Neutrophil (primary cell): Measurements from ENCODE around the gene FREY1.

Experiments
- H3K27ac ChIP-seq: fragments of 200-600 bp; sonication (generic); 2 replicates; pipeline ENCODE4 v1.5.1; 2016; ENCODE audit warnings: mild to moderate bottlenecking, moderate library complexity
- H3K27me3 ChIP-seq: fragments of 200-600 bp; sonication (generic); 2 replicates; pipeline ENCODE4 v1.6.0; 2016; ENCODE audit warnings: mild to moderate bottlenecking
- H3K36me3 ChIP-seq: fragments of 200-600 bp; sonication (generic); 2 replicates; pipeline ENCODE4 v1.5.1; 2017
- H3K4me1 ChIP-seq, 2 experiments: fragments of 200-600 bp in 1 of 2; sonication (generic) in 1 of 2; 1 replicate in 1 of 2; 2 replicates in 1 of 2; pipeline versions ENCODE4 v1.5.1 to v1.6.1; 2013 to 2016; ENCODE audit warnings: low read depth in 1 of 2, low read length in 1 of 2, mild to moderate bottlenecking in 1 of 2, moderate library complexity in 1 of 2; ENCODE audit not compliant: control insufficient read depth in 1 of 2, insufficient read depth in 1 of 2
- H3K4me3 ChIP-seq, 2 experiments: fragments of 200-600 bp in 1 of 2; sonication (generic) in 1 of 2; 1 replicate in 1 of 2; 2 replicates in 1 of 2; pipeline ENCODE4 v1.5.1; 2013 to 2016; ENCODE audit warnings: low read depth in 1 of 2, low read length in 1 of 2, mild to moderate bottlenecking in 1 of 2, moderate library complexity in 1 of 2
- H3K9me3 ChIP-seq: fragments of 200-600 bp; sonication (generic); 2 replicates; pipeline ENCODE4 v1.5.1; 2016
- CTCF ChIP-seq: fragments of 200-600 bp; sonication (generic); IDR thresholded peaks from 2 replicates; pipeline ENCODE4 v1.5.1; 2016; ENCODE audit warnings: antibody characterized with exemption

FREY1 gene

GRCh38 chr11:45857961-45858474 is 49.1 kb downstream of the FREY1 start:
- Histone ChIP-seq H3K36me3 (peaks cover 74% of the 10 kb centered on the region), H3K4me3 (no peak overlapping the region), H3K9me3 (no peaks in the 10 kb centered on the region), H3K27me3 (no peaks in the 10 kb centered on the region), H3K27ac (no peak overlapping the region), H3K4me1 (peaks cover 0 to 2% of the 10 kb centered on the region in 2 experiments)
- no peak for TF ChIP-seq CTCF
